Endodermal cell (in vitro differentiated cells): ENCODE results near the gene RANGAP1. TPM values are rescaled to one million over a fixed set of nuclear protein-coding genes. Genes with fewer than 3 reads are reported as not detected.
A peak's percentile ranks its signal among the peaks of the same experiment; 100 is the strongest.

Source experiments
- DNase-seq: peaks from one replicate; pipeline ENCODE4 v3.0.0-alpha.2; 2017
- H3K27ac ChIP-seq: 2 replicates; pipeline ENCODE4 v1.5.1; 2013; ENCODE audit warnings: mild to moderate bottlenecking, low read depth, low read length, moderate library complexity
- H3K27me3 ChIP-seq: 2 replicates; pipeline ENCODE4 v1.6.1; 2013; ENCODE audit warnings: mild to moderate bottlenecking, low read length, moderate library complexity; ENCODE audit not compliant: insufficient read depth, control insufficient read depth, poor library complexity, severe bottlenecking
- H3K36me3 ChIP-seq: 2 replicates; pipeline ENCODE4 v1.7.0; 2013; ENCODE audit warnings: mild to moderate bottlenecking, low read length, moderate library complexity; ENCODE audit not compliant: control insufficient read depth, insufficient read depth
- H3K4me1 ChIP-seq: one replicate; pipeline ENCODE4 v1.7.0; 2013; ENCODE audit warnings: low read length; ENCODE audit not compliant: control insufficient read depth, insufficient read depth
- H3K4me3 ChIP-seq: 2 replicates; pipeline ENCODE4 v1.5.1; 2013; ENCODE audit warnings: mild to moderate bottlenecking, low read length, moderate library complexity
- H3K9ac ChIP-seq: 2 replicates; pipeline ENCODE4 v1.6.1; 2013; ENCODE audit warnings: mild to moderate bottlenecking, low read length, moderate library complexity; ENCODE audit not compliant: poor library complexity, severe bottlenecking; ENCODE audit errors: extremely low read depth
- H3K9me3 ChIP-seq: 2 replicates; pipeline ENCODE4 v1.6.1; 2013; ENCODE audit warnings: mild to moderate bottlenecking, low read length, moderate library complexity; ENCODE audit not compliant: control insufficient read depth
- H3K27ac Mint-ChIP-seq: 2 replicates; pipeline ENCODE4 v1.8.0; 2020; ENCODE audit warnings: mixed read lengths
- H3K27me3 Mint-ChIP-seq: 2 replicates; pipeline ENCODE4 v1.8.0; 2021; ENCODE audit warnings: mild to moderate bottlenecking, mixed read lengths; ENCODE audit not compliant: insufficient read depth
- H3K36me3 Mint-ChIP-seq: 2 replicates; pipeline ENCODE4 v1.8.0; 2020; ENCODE audit warnings: low read depth, mixed read lengths
- H3K4me1 Mint-ChIP-seq: 2 replicates; pipeline ENCODE4 v1.8.0; 2020; ENCODE audit warnings: mixed read lengths
- H3K4me3 Mint-ChIP-seq: 2 replicates; pipeline ENCODE4 v1.8.0; 2020; ENCODE audit warnings: mild to moderate bottlenecking, moderate library complexity, mixed read lengths
- H3K9me3 Mint-ChIP-seq: 2 replicates; pipeline ENCODE4 v1.8.0; 2020; ENCODE audit warnings: mild to moderate bottlenecking, mixed read lengths
- CTCF ChIP-seq: fragments of 200-600 bp; sonication (generic); conservative IDR thresholded peaks from 2 replicates; pipeline ENCODE4 v1.5.0; 2021; ENCODE audit warnings: antibody characterized with exemption, mild to moderate bottlenecking
- WGBS, 2 experiments: methylation state at CpG; one replicate each; pipeline versions ENCODE4 v1.1.5 to v1.1.7; 2013; ENCODE audit warnings: missing lambda C conversion rate in 2 of 2, mixed read lengths in 1 of 2; ENCODE audit not compliant: insufficient coverage in 1 of 2, insufficient read length in 1 of 2; 5-methylcytosine and 5-hydroxymethylcytosine counted together
- total RNA-seq, 2 donors: library from RNA; stranded (reverse); fragmentation: NEBNext Ultra II Directional in 1 of 2; extraction: Animal tissue kit (Norgen Biotek cat#: 25700) in 1 of 2; gene quantifications; 2 replicates in 1 of 2; 3 replicates in 1 of 2; pipeline ENCODE4 v1.2.1, GENCODE V29; 2021

The RANGAP1 gene
- total RNA-seq, 2 donors from 2014 or later, result 95.2 to 122 TPM

GRCh38 chr22:41245917-41246499 is 40.0 kb downstream of the RANGAP1 start:
- Histone ChIP-seq H3K4me3 (no peak overlapping the region), H3K36me3 (peaks cover 24% of the 10 kb centered on the region), H3K9me3 (no peaks in the 10 kb centered on the region), H3K27me3 (no peaks in the 10 kb centered on the region), H3K27ac (no peak overlapping the region), H3K9ac (no peak overlapping the region), H3K4me1 (no peaks in the 10 kb centered on the region)
- no peak overlapping the region for H3K4me3 Mint-ChIP-seq
- H3K4me1 Mint-ChIP-seq, result no peaks in the 10 kb centered on the region
- no peak overlapping the region for H3K27ac Mint-ChIP-seq
- H3K9me3 Mint-ChIP-seq, result no peaks in the 10 kb centered on the region
- 88 to 92% methylated on average over 3 to 21 of the region's 21 CpGs for WGBS, 2 experiments
- TF ChIP-seq CTCF, result peak; percentile 63
- DNase-seq, result peak; percentile 86
- H3K36me3 Mint-ChIP-seq, result peaks cover 36% of the 10 kb centered on the region
- H3K27me3 Mint-ChIP-seq, result no peaks in the 10 kb centered on the region

GRCh38 chr22:41243361-41243760 is 42.6 kb downstream of the RANGAP1 start:
- peaks cover 2% of the 10 kb centered on the region for H3K27me3 Mint-ChIP-seq
- Histone ChIP-seq H3K36me3 (peaks cover 13% of the 10 kb centered on the region), H3K4me1 (no peaks in the 10 kb centered on the region), H3K27ac (no peak overlapping the region), H3K27me3 (no peaks in the 10 kb centered on the region), H3K4me3 (no peak overlapping the region), H3K9ac (no peak overlapping the region), H3K9me3 (no peaks in the 10 kb centered on the region)
- no peaks in the 10 kb centered on the region for H3K4me1 Mint-ChIP-seq
- no peak overlapping the region for H3K4me3 Mint-ChIP-seq
- WGBS, 2 experiments, result 95 to 97% methylated on average over 4 to 6 of the region's 6 CpGs
- no peak for TF ChIP-seq CTCF
- H3K36me3 Mint-ChIP-seq, result peaks cover 12% of the 10 kb centered on the region
- H3K27ac Mint-ChIP-seq, result no peak overlapping the region
- no peak for DNase-seq
- no peaks in the 10 kb centered on the region for H3K9me3 Mint-ChIP-seq

GRCh38 chr22:41242396-41243117 is 43.4 kb downstream of the RANGAP1 start:
- no peak overlapping the region for H3K4me3 Mint-ChIP-seq
- 90 to 91% methylated on average over 16 to 18 of the region's 18 CpGs for WGBS, 2 experiments

More at GRCh38 chr22:41242396-41243117, 43.4 kb downstream of the RANGAP1 start:
- Histone ChIP-seq H3K27me3 (no peaks in the 10 kb centered on the region), H3K4me3 (no peak overlapping the region), H3K27ac (no peak overlapping the region), H3K36me3 (peaks cover 11% of the 10 kb centered on the region), H3K9me3 (no peaks in the 10 kb centered on the region), H3K4me1 (no peaks in the 10 kb centered on the region), H3K9ac (no peak overlapping the region)
- Mint-ChIP-seq H3K9me3 (no peaks in the 10 kb centered on the region), H3K36me3 (peaks cover 8% of the 10 kb centered on the region), H3K27me3 (peaks cover 2% of the 10 kb centered on the region), H3K27ac (no peak overlapping the region), H3K4me1 (no peaks in the 10 kb centered on the region)
- no peak for DNase-seq
- TF ChIP-seq CTCF, result no peak
